Panc1 (cell line): ENCODE data around the gene CES3. TPM values are rescaled to one million over a fixed set of nuclear protein-coding genes. Genes with fewer than 3 reads are reported as not detected.

Experiments used
- ATAC-seq: fragments of 200-7000 bp; cut with Tn5 transposase; 2 replicates; pipeline ENCODE4 v1.9.1; 2020; ENCODE audit warnings: mild to moderate bottlenecking, moderate library complexity
- BruUV-seq: library from RNA; stranded (reverse); fragments of 400-500 nt; replicated peaks from 2 replicates; lab custom pipeline; 2021; lab: Mats Ljungman, UMichigan
- CTCF ChIA-PET: fragments of 300-600 bp; sonication (Branson Sonifier 250); formaldehyde crosslinking; loops from one replicate; lab custom pipeline; 2022; ENCODE audit warnings: antibody characterized with exemption; lab: Charles Lee
- POLR2A ChIA-PET: fragments of 300-600 bp; sonication (Branson Sonifier 250); formaldehyde crosslinking; loops from one replicate; lab custom pipeline; 2022; ENCODE audit warnings: antibody characterized with exemption; lab: Charles Lee
- DNase-seq: peaks from one replicate; pipeline ENCODE4 v3.0.0-alpha.2; 2010; ENCODE audit warnings: low read depth, low spot score
- H3K27ac ChIP-seq: 2 replicates; pipeline ENCODE4 v1.5.1; 2011; ENCODE audit warnings: mild to moderate bottlenecking, low read length, inconsistent platforms
- H3K27me3 ChIP-seq: fragments of 200-500 bp; sonication (Bioruptor generic); 2 replicates; pipeline ENCODE4 v1.6.0; 2014; ENCODE audit warnings: low read length, inconsistent platforms; ENCODE audit not compliant: control insufficient read depth, insufficient read depth
- H3K36me3 ChIP-seq: fragments of 200-500 bp; sonication (Bioruptor generic); 2 replicates; pipeline ENCODE4 v1.5.1; 2014; ENCODE audit warnings: inconsistent platforms, mild to moderate bottlenecking, low read length, moderate library complexity; ENCODE audit not compliant: control insufficient read depth, insufficient read depth
- H3K4me1 ChIP-seq: 2 replicates; pipeline ENCODE4 v1.5.1; 2011; ENCODE audit warnings: inconsistent platforms, mild to moderate bottlenecking, low read length, moderate library complexity; ENCODE audit not compliant: control insufficient read depth, insufficient read depth
- H3K4me3 ChIP-seq, 2 experiments: 2 replicates each; pipeline ENCODE4 v1.5.1; 2011 to 2012; ENCODE audit warnings: low read depth in 2 of 2, low read length in 2 of 2, mild to moderate bottlenecking in 2 of 2, inconsistent platforms in 1 of 2, moderate library complexity in 1 of 2
- H3K9me3 ChIP-seq: fragments of 200-500 bp; sonication (Bioruptor generic); 2 replicates; pipeline ENCODE4 v1.5.1; 2014; ENCODE audit warnings: low read depth, mild to moderate bottlenecking, inconsistent platforms, low read length, moderate library complexity; ENCODE audit not compliant: control insufficient read depth, insufficient read depth
- POLR2AphosphoS5 ChIP-seq: IDR thresholded peaks from 2 replicates; pipeline ENCODE4 v1.6.1; 2012; ENCODE audit warnings: mild to moderate bottlenecking, low read depth, low read length, moderate library complexity
- REST ChIP-seq, 2 experiments: IDR thresholded peaks; 2 replicates each; pipeline ENCODE4 v1.6.1; 2011 to 2012; ENCODE audit warnings: low read depth in 2 of 2, control low read depth in 1 of 2, low read length in 1 of 2, mild to moderate bottlenecking in 1 of 2, moderate library complexity in 1 of 2; ENCODE audit not compliant: insufficient read depth in 1 of 2
- SIN3A ChIP-seq: IDR thresholded peaks from 2 replicates; pipeline ENCODE4 v1.6.1; 2012; ENCODE audit warnings: low read depth, mild to moderate bottlenecking, low read length, moderate library complexity, borderline replicate concordance; ENCODE audit not compliant: insufficient read depth
- TCF7L2 ChIP-seq: IDR thresholded peaks from 2 replicates; pipeline ENCODE4 v1.6.1; 2011; ENCODE audit warnings: mild to moderate bottlenecking, low read depth, low read length, inconsistent platforms
- in situ Hi-C: cut with HindIII; loops from 2 replicates; pipeline ENCODE4 v1.10.0; 2016; ENCODE audit warnings: low sequenced_read_pairs, low pct_unique_long_range_greater_than_20kb
- intact Hi-C: fragments of 100-400 bp; cut with micrococcal nuclease; formaldehyde crosslinking; loops from one replicate; pipeline ENCODE4 v1.10.0; 2022; ENCODE audit not compliant: unreplicated experiment
- total RNA-seq: library from RNA; stranded (reverse); gene quantifications from one replicate; pipeline ENCODE4 v1.2.1, GENCODE V29; 2021; ENCODE audit not compliant: unreplicated experiment
- TF ChIP-seq, protein P1 (sequence below): fragments of 450-650 bp; IDR thresholded peaks from 2 replicates; pipeline ENCODE4 v1.5.1; 2017; ENCODE audit warnings: mild to moderate bottlenecking

The CES3 gene
- total RNA-seq, 1 experiment from 2014 or later: not detected

DNA sequence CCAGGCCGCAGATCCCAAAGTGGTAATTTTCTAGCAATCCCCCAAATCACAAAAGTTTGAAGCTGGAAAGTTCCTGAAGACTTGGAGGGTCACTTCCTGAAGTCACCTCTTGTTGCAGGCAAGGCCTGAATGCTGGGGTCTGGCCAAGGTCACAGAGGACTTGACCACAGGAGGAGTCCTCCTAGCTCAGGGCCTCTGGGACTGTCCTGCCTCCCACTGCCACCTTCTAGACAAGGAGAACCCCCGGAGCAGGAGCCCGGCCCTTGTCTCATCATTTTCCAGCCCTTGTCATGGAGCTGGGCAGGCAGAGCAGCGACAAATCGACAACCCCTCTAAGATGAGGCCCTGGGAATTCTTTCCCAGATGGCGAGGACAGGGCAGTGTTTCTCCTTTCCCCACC, 42.7 kb upstream of the CES3 start:
- CTCF ChIA-PET: no interaction called here
- H3K9me3 ChIP-seq: no peaks in the 10 kb centered on the region

DNA sequence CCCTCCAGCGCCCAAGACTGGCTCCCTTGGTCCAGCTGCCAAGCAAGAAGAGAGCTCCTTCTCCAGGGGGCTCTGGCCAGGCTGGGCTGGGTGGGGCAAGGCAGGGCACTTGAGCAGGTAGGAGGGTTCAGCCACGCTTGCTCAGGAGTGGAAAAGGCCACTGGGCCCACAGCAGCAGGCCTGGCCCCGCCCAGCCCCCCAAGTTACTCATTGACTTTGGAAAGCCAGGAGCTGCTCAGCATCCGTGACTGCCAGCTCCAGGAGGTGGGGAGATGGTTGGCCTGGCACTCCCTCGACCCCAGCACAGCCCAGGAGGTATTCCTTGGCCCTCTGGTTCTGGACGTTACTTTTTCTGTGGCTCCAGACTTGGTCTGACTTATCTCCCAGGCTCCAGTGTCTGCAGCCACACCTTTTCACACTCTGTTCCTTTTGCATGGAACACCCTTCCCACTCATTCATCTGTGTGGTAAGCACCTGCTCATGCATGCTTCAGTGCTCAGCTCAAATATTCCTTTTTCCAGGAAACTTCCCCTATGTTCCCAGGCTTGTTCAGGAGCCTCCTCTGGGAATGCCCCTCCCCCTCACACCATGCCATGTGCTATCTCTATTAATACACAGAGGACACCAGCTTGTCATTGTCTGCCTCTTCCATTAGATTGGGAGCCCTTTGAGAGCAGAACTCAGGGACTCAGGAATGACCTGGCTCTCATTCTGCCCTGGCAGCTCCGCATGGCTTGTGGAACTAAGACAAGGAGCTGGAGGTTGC, 42.1 kb upstream of the CES3 start, which contains the start of gene CDH16:
Gene CDH16 (minus strand): TSS at position 83 of the 766 bp plus-strand sequence. CDS start 820 bp downstream, outside the sequence.
- no peak for DNase-seq
- Histone ChIP-seq H3K9me3 (no peaks in the 10 kb centered on the region), H3K4me3 (no peak within 1 kb of the TSS), H3K4me1 (no peaks in the 10 kb centered on the region), H3K27ac (no peak within 1 kb of the TSS), H3K27me3 (no peaks in the 10 kb centered on the region), H3K36me3 (no peaks in the 10 kb centered on the region)
- TF ChIP-seq TCF7L2 (no peak), REST (IDR thresholded peaks at IDR 0.05; ENCODE audit: insufficient read depth in 1 of 2, low read depth in 2 of 2, low read length in 1 of 2) (no peak), SIN3A (no peak), POLR2AphosphoS5 (no peak)
- TF ChIP-seq, protein P1, sequence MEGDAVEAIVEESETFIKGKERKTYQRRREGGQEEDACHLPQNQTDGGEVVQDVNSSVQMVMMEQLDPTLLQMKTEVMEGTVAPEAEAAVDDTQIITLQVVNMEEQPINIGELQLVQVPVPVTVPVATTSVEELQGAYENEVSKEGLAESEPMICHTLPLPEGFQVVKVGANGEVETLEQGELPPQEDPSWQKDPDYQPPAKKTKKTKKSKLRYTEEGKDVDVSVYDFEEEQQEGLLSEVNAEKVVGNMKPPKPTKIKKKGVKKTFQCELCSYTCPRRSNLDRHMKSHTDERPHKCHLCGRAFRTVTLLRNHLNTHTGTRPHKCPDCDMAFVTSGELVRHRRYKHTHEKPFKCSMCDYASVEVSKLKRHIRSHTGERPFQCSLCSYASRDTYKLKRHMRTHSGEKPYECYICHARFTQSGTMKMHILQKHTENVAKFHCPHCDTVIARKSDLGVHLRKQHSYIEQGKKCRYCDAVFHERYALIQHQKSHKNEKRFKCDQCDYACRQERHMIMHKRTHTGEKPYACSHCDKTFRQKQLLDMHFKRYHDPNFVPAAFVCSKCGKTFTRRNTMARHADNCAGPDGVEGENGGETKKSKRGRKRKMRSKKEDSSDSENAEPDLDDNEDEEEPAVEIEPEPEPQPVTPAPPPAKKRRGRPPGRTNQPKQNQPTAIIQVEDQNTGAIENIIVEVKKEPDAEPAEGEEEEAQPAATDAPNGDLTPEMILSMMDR: no peak
- intact Hi-C loops (no loop called here), in situ Hi-C loops (no loop called here)
- BruUV-seq: no TSS peak
- CTCF ChIA-PET: no interaction called here
- POLR2A ChIA-PET: interaction anchor here (0.6 kb wide), 1 partner anchor 96 kb away, joined by 3 read pairs; no protein-coding TSS in a partner anchor
- ATAC-seq: no peak

More for the DNA sequence above, 42.7 kb upstream of the CES3 start:
- DNase-seq (no peak), ATAC-seq (no peak)
- H3K36me3 ChIP-seq: no peaks in the 10 kb centered on the region
- no peaks in the 10 kb centered on the region for H3K27me3 ChIP-seq
- intact Hi-C loops: no loop called here
- no peak overlapping the region for H3K27ac ChIP-seq
- BruUV-seq: no TSS peak
- POLR2A ChIA-PET: no interaction called here
- H3K4me1 ChIP-seq: no peaks in the 10 kb centered on the region
- TF ChIP-seq, protein P1: no peak
- TF ChIP-seq SIN3A (no peak), REST (IDR thresholded peaks at IDR 0.05; ENCODE audit: insufficient read depth in 1 of 2, low read depth in 2 of 2, low read length in 1 of 2) (no peak), POLR2AphosphoS5 (no peak), TCF7L2 (no peak)
- H3K4me3 ChIP-seq: no peak overlapping the region
- in situ Hi-C loops: no loop called here
